PFSK-1 (cell line): ENCODE results near the gene ATP10A.

Experiments used
- POLR2AphosphoS5 ChIP-seq: IDR thresholded peaks from 2 replicates; pipeline ENCODE4 v1.6.1; 2012; ENCODE audit warnings: low read depth, mild to moderate bottlenecking, control low read depth, low read length, moderate library complexity
- SIN3A ChIP-seq: IDR thresholded peaks from 2 replicates; pipeline ENCODE4 v1.6.1; 2012; ENCODE audit warnings: mild to moderate bottlenecking, low read length, moderate library complexity, borderline replicate concordance; ENCODE audit not compliant: insufficient read depth
- TAF1 ChIP-seq: IDR thresholded peaks from 2 replicates; pipeline ENCODE4 v1.6.1; 2012; ENCODE audit warnings: low read length, control low read depth, borderline replicate concordance; ENCODE audit not compliant: insufficient read depth
- TF ChIP-seq, protein P1 (sequence below), 2 experiments: IDR thresholded peaks; 2 replicates each; pipeline versions ENCODE4 v1.6.1 to v1.8.0; 2011 to 2012; ENCODE audit warnings: low read depth in 2 of 2, low read length in 2 of 2, control low read depth in 1 of 2, inconsistent platforms in 1 of 2, mild to moderate bottlenecking in 1 of 2, moderate library complexity in 1 of 2; ENCODE audit not compliant: insufficient read depth in 1 of 2

DNA sequence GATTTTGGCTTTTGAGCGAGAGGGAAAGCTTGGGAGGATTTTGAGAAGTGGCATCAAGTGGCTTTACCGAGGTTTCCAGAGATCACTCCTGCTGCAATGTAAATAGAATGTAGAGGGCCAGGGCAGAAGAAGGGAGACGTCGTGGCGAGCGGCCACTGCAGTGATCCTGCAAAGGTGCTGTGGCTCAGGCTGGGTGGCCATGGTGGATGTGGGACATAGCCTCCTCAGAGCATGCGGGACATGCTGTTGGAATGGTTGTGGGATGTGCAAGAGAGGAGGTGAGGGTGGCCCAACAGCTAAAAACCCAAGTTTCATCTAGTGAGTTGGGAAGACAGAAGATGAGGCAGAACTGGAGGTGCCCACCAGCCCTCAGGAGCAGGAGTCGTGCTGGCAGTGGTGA, 3.1 kb upstream of the ATP10A start:
- TF ChIP-seq, protein P1, sequence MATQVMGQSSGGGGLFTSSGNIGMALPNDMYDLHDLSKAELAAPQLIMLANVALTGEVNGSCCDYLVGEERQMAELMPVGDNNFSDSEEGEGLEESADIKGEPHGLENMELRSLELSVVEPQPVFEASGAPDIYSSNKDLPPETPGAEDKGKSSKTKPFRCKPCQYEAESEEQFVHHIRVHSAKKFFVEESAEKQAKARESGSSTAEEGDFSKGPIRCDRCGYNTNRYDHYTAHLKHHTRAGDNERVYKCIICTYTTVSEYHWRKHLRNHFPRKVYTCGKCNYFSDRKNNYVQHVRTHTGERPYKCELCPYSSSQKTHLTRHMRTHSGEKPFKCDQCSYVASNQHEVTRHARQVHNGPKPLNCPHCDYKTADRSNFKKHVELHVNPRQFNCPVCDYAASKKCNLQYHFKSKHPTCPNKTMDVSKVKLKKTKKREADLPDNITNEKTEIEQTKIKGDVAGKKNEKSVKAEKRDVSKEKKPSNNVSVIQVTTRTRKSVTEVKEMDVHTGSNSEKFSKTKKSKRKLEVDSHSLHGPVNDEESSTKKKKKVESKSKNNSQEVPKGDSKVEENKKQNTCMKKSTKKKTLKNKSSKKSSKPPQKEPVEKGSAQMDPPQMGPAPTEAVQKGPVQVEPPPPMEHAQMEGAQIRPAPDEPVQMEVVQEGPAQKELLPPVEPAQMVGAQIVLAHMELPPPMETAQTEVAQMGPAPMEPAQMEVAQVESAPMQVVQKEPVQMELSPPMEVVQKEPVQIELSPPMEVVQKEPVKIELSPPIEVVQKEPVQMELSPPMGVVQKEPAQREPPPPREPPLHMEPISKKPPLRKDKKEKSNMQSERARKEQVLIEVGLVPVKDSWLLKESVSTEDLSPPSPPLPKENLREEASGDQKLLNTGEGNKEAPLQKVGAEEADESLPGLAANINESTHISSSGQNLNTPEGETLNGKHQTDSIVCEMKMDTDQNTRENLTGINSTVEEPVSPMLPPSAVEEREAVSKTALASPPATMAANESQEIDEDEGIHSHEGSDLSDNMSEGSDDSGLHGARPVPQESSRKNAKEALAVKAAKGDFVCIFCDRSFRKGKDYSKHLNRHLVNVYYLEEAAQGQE (IDR thresholded peaks at IDR 0.05; ENCODE audit: insufficient read depth in 1 of 2, low read depth in 2 of 2, low read length in 2 of 2), result no peak
- no peak for TF ChIP-seq POLR2AphosphoS5
- TF ChIP-seq SIN3A, result no peak
- no peak for TF ChIP-seq TAF1
